Loucy (cell line): ENCODE measurements around the gene IQSEC1.

Experiments used
- H2AFZ ChIP-seq: fragments of 200-600 bp; sonication (generic); 2 replicates; pipeline ENCODE4 v1.6.0; 2016; ENCODE audit warnings: antibody characterized with exemption, mild to moderate bottlenecking, low read length, moderate library complexity
- H3F3A ChIP-seq: fragments of 200-600 bp; 2 replicates; pipeline ENCODE4 v1.6.0; 2016; ENCODE audit warnings: antibody characterized with exemption, low read depth, mild to moderate bottlenecking
- H3K27me3 ChIP-seq: fragments of 200-600 bp; sonication (generic); 2 replicates; pipeline ENCODE4 v1.6.1; 2014; ENCODE audit warnings: low read length, mild to moderate bottlenecking; ENCODE audit not compliant: insufficient read depth, poor library complexity, severe bottlenecking
- H3K36me3 ChIP-seq: fragments of 200-600 bp; sonication (generic); 2 replicates; pipeline ENCODE4 v1.6.1; 2016; ENCODE audit warnings: low read length; ENCODE audit not compliant: insufficient read depth
- H3K4me1 ChIP-seq: fragments of 200-600 bp; sonication (generic); 2 replicates; pipeline ENCODE4 v1.5.1; 2014; ENCODE audit warnings: low read length, mild to moderate bottlenecking; ENCODE audit not compliant: insufficient read depth, poor library complexity, severe bottlenecking
- H3K4me2 ChIP-seq: fragments of 200-600 bp; sonication (generic); 2 replicates; pipeline ENCODE4 v1.6.0; 2014; ENCODE audit warnings: antibody characterized with exemption, low read length, low read depth, mild to moderate bottlenecking; ENCODE audit not compliant: poor library complexity, severe bottlenecking
- H3K4me3 ChIP-seq: fragments of 200-600 bp; sonication (generic); 2 replicates; pipeline ENCODE4 v1.5.1; 2014; ENCODE audit warnings: low read length, mild to moderate bottlenecking, mixed read lengths; ENCODE audit not compliant: poor library complexity, severe bottlenecking
- H3K79me2 ChIP-seq: fragments of 200-600 bp; sonication (generic); 2 replicates; pipeline ENCODE4 v1.6.1; 2014; ENCODE audit warnings: low read length; ENCODE audit not compliant: insufficient read depth
- H3K9ac ChIP-seq: fragments of 200-600 bp; sonication (generic); 2 replicates; pipeline ENCODE4 v1.6.0; 2014; ENCODE audit warnings: mild to moderate bottlenecking, low read depth, low read length, moderate library complexity; ENCODE audit not compliant: poor library complexity, severe bottlenecking
- H3K9me2 ChIP-seq: fragments of 200-600 bp; sonication (generic); replicated peaks from 2 replicates; pipeline ENCODE4 v1.6.1; 2016; ENCODE audit warnings: low read depth, low read length, mixed read lengths
- H3K9me3 ChIP-seq: fragments of 200-600 bp; sonication (generic); 2 replicates; pipeline ENCODE4 v1.6.1; 2014; ENCODE audit warnings: mild to moderate bottlenecking, antibody characterized with exemption, low read length, low read depth; ENCODE audit not compliant: insufficient read depth
- H4K20me1 ChIP-seq: fragments of 200-600 bp; sonication (generic); 2 replicates; pipeline ENCODE4 v1.6.0; 2014; ENCODE audit warnings: antibody characterized with exemption, low read length, mild to moderate bottlenecking; ENCODE audit not compliant: insufficient read depth, poor library complexity, severe bottlenecking
- EZH2phosphoT487 ChIP-seq: fragments of 200-600 bp; IDR thresholded peaks from 2 replicates; pipeline ENCODE4 v1.6.1; 2018; ENCODE audit warnings: antibody characterized with exemption, mild to moderate bottlenecking, moderate library complexity, borderline replicate concordance
- TF ChIP-seq, protein P1 (sequence below): fragments of 200-600 bp; sonication (generic); conservative IDR thresholded peaks from 2 replicates; pipeline ENCODE4 v1.5.1; 2014; ENCODE audit warnings: mild to moderate bottlenecking, antibody characterized with exemption, low read length

IQSEC1 gene

DNA sequence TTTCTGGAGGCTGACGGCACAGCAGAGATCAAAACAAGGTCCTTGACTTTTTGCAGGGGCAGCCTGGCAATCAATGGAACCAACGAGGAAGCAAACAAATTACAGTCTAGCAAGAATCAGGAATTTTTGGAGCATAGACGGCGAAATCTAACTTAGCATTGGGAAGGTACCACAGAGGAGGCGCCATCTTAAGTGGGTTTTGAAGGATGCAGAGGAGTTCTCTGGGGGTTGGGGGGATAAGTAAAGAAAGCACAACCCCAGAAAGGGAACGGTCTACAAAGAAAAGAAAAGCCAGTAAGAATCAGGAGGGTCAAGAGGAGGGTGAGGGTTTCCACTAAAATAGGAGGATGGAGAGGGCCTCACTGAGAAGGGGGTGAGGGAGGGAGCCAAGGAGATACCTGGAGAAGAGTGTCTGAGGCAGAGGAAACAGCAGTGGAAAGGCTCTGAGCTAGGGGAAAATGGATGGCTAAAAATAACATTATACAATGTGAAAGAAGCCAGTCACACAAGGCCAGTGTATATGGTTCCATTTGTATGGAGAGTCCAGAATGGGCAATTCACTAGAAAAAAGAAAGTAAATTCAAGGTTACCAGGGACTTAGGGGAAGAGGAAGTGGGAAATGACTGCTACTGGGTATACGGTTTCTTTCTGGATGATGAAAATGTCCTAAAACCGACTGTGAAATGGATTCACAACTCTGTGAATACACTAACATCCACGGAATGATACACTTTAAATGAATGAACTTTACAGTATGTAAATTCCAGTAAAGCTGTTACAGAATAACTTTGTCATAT, 25.2 kb upstream of the IQSEC1 start:
- no peak for TF ChIP-seq EZH2phosphoT487
- TF ChIP-seq, protein P1, sequence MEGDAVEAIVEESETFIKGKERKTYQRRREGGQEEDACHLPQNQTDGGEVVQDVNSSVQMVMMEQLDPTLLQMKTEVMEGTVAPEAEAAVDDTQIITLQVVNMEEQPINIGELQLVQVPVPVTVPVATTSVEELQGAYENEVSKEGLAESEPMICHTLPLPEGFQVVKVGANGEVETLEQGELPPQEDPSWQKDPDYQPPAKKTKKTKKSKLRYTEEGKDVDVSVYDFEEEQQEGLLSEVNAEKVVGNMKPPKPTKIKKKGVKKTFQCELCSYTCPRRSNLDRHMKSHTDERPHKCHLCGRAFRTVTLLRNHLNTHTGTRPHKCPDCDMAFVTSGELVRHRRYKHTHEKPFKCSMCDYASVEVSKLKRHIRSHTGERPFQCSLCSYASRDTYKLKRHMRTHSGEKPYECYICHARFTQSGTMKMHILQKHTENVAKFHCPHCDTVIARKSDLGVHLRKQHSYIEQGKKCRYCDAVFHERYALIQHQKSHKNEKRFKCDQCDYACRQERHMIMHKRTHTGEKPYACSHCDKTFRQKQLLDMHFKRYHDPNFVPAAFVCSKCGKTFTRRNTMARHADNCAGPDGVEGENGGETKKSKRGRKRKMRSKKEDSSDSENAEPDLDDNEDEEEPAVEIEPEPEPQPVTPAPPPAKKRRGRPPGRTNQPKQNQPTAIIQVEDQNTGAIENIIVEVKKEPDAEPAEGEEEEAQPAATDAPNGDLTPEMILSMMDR: no peak
- Histone ChIP-seq H3K27me3 (no peaks in the 10 kb centered on the region), H3K9me2 (no peaks in the 10 kb centered on the region), H4K20me1 (no peaks in the 10 kb centered on the region), H2AFZ (no peak overlapping the region), H3F3A (no peaks in the 10 kb centered on the region), H3K79me2 (no peaks in the 10 kb centered on the region), H3K9ac (no peak overlapping the region), H3K4me2 (no peak overlapping the region), H3K9me3 (no peaks in the 10 kb centered on the region), H3K4me1 (peaks cover 23% of the 10 kb centered on the region), H3K4me3 (no peak overlapping the region), H3K36me3 (no peaks in the 10 kb centered on the region)

DNA sequence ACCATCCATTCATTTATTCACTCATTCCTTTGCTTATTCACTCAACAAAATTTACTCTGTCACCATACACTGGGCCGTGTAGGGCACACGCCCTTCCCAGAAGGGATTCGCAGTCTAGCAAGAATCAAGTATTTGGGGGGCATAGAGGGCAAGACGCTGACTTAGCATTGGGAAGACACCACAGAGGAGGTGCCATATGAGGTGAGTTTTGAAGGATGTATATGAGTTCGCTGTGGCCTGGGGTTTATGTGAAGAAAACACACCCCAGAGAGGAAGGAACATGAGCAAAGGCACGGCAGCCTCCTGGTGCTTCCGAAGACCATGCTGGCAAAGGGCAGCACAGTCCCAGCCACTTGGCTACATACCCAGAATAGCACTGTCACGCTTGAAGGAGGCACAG, 23.1 kb upstream of the IQSEC1 start:
- H4K20me1 ChIP-seq: no peaks in the 10 kb centered on the region
- peaks cover 39% of the 10 kb centered on the region for H3K4me1 ChIP-seq
- no peak for TF ChIP-seq EZH2phosphoT487
- TF ChIP-seq, protein P1: no peak
- no peak overlapping the region for H3K4me3 ChIP-seq
- no peaks in the 10 kb centered on the region for H3K9me2 ChIP-seq
- no peaks in the 10 kb centered on the region for H3K36me3 ChIP-seq
- H3K9ac ChIP-seq: no peak overlapping the region
- H3K9me3 ChIP-seq: no peaks in the 10 kb centered on the region
- no peaks in the 10 kb centered on the region for H3K27me3 ChIP-seq
- H3K4me2 ChIP-seq: no peak overlapping the region
- no peaks in the 10 kb centered on the region for H3K79me2 ChIP-seq
- H3F3A ChIP-seq: no peaks in the 10 kb centered on the region
- no peak overlapping the region for H2AFZ ChIP-seq

DNA sequence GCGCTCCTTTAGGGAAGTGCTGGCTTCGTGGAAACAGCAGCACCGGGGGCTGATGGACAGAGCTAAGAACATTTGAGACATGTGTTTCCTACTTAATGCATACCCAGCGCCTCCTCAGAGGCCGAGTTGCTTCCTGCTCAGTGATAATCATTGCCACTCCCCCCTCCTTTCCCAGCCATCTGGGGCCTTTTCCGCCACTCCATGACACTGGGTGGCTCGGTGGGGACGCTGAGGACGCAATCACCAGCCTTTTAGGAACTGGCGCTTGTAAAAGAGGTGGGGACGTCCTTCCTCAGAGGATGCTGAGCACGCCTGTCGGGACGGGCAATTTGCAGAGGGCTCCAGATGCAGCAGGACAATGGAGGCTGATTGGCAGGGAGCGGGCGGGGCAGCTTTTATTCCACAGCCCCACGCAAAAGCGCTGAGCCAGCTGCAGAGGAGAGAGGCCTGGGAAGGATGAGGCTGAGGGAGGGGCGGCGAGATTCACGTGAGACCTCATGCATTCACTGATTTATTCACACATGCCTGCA, 22.2 kb upstream of the IQSEC1 start:
- no peak overlapping the region for H3K9ac ChIP-seq
- no peak overlapping the region for H3K4me3 ChIP-seq
- H2AFZ ChIP-seq: no peak overlapping the region
- peaks cover 34% of the 10 kb centered on the region for H3K4me1 ChIP-seq
- no peaks in the 10 kb centered on the region for H3K9me3 ChIP-seq
- no peaks in the 10 kb centered on the region for H3K9me2 ChIP-seq
- no peaks in the 10 kb centered on the region for H4K20me1 ChIP-seq
- H3K79me2 ChIP-seq: no peaks in the 10 kb centered on the region
- no peaks in the 10 kb centered on the region for H3K36me3 ChIP-seq
- H3K27me3 ChIP-seq: no peaks in the 10 kb centered on the region
- TF ChIP-seq, protein P1: no peak
- no peak for TF ChIP-seq EZH2phosphoT487
- H3F3A ChIP-seq: no peaks in the 10 kb centered on the region
- no peak overlapping the region for H3K4me2 ChIP-seq
